RWPE1 (cell line): ENCODE data around the gene SF3A1.

Experiments
- CTCF ChIA-PET: fragments of 350-600 bp; sonication (Branson Sonifier 250); formaldehyde crosslinking; extraction: SDS; loops from one replicate; lab custom pipeline; 2021; lab: Yijun Ruan, JAX
- POLR2A ChIA-PET: fragments of 400-600 bp; formaldehyde crosslinking; extraction: SDS; loops from one replicate; lab custom pipeline; 2020; ENCODE audit warnings: antibody characterized with exemption; ENCODE audit not compliant: low non-redundant PET; lab: Yijun Ruan, JAX
- DNase-seq: peaks from one replicate; pipeline ENCODE4 v3.0.0; 2012; ENCODE audit warnings: low spot score
- H3K27ac ChIP-seq: fragments of 450-650 bp; 2 replicates; pipeline ENCODE4 v1.5.1; 2017
- CTCF ChIP-seq: fragments of 450-650 bp; conservative IDR thresholded peaks from 2 replicates; pipeline ENCODE4 v1.5.1; 2017; ENCODE audit warnings: low read depth, mild to moderate bottlenecking

Gene SF3A1

GRCh38 chr22:30400159-30400558 is 43.5 kb upstream of the SF3A1 start:
- H3K27ac ChIP-seq: peak overlapping the region; percentile 82
- peak; percentile 66 for DNase-seq
- ChIA-PET POLR2A (no interaction called here), CTCF (no interaction called here)
- TF ChIP-seq CTCF: no peak

GRCh38 chr22:30399718-30400117 is 43.0 kb upstream of the SF3A1 start:
- no peak for DNase-seq
- ChIA-PET POLR2A (no interaction called here), CTCF (no interaction called here)
- TF ChIP-seq CTCF: no peak
- peak overlapping the region; percentile 82 for H3K27ac ChIP-seq

GRCh38 chr22:30398685-30399680 is 42.3 kb upstream of the SF3A1 start:
- DNase-seq: no peak
- peak overlapping the region; percentile 82 for H3K27ac ChIP-seq
- CTCF ChIA-PET: no interaction called here
- TF ChIP-seq CTCF: no peak
- POLR2A ChIA-PET: no interaction called here

- ChIA-PET POLR2A (interaction anchor here (0.6 kb wide), 1 partner anchor 17 kb away, joined by 3 read pairs; no protein-coding TSS in a partner anchor), CTCF (interaction anchor here (0.5 to 1.6 kb wide), 2 partner anchors 109 to 135 kb away, joined by 4 to 5 read pairs; partner anchors contain the start of gene CASTOR1)
- peak overlapping the region; percentile 82 for H3K27ac ChIP-seq
- no peak for DNase-seq
- TF ChIP-seq CTCF: no peak
These were observed 41.3 kb upstream of the SF3A1 start for GRCh38 chr22:30397656-30398635.

GRCh38 chr22:30396871-30397655 is 40.4 kb upstream of the SF3A1 start, which contains the start of gene SEC14L2:
TSS of gene SEC14L2 (plus strand) at chr22:30397018. CDS start at chr22:30397117, 99 bp downstream.
- POLR2A ChIA-PET: interaction anchor here (0.6 to 1.0 kb wide), 2 partner anchors 18 to 27 kb away, joined by 3 to 6 read pairs; no protein-coding TSS in a partner anchor
- peak within 1 kb of the TSS; percentile 82 for H3K27ac ChIP-seq
- no peak for TF ChIP-seq CTCF
- CTCF ChIA-PET: interaction anchor here (1.5 to 1.6 kb wide), 2 partner anchors 10 to 109 kb away, joined by 4 to 6 read pairs; partner anchors contain the start of genes CASTOR1 and RNF215
- DNase-seq: peak; percentile 53
